HG03039 (cell line): ENCODE data around the gene DUSP9.
"Not testable (repeated sequence)": the region's sequence is repeated elsewhere in the genome, so short reads cannot be mapped to it uniquely, and the experiment has no call there.

Experiments
- ATAC-seq: cut with Tn5 transposase; IDR thresholded peaks from one replicate; pipeline ENCODE4 v1.9.1; 2021; ENCODE audit warnings: mild to moderate bottlenecking, moderate library complexity; ENCODE audit not compliant: unreplicated experiment

DUSP9 gene

DNA sequence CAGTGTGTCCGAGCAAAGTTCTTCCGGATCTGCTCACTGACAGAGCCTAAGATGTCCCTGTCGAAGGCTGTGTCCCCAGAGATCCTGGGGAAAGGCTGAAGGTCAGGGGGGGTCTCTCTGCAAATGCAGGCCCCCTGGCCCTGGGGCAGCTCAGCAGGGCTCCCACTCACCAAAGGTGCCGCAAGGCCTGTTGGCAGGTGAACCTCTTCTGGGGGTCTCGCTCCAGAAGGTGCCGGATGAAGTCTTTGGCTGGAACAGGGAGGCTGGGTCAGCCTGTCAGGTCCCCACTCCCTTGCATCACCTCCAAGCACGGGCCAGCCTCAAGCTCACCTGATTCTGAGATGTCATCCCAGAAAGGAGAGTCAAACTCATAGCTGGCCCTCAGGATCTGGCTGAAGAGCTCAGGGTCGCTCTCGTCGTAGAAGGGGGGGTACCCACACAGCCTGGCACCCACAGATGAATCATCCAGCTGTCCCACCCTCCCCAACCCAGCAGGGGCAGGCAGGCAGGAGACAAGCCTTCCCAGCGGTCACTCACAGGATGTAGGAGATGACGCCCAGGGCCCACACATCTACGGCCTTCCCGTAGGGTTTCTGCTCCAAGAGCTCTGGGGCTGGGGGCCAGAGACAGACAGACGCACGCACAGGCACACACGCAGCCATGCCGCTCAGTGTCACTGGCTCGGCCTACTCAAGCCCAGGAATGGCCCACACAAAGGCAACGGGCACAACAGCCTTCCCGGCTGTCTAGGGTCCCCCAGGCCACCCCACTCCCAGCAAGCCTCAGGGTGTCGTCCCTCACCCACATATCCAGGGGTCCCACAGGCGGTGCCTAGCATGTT, 24.0 kb downstream of the DUSP9 start:
- ATAC-seq: no peak

DNA sequence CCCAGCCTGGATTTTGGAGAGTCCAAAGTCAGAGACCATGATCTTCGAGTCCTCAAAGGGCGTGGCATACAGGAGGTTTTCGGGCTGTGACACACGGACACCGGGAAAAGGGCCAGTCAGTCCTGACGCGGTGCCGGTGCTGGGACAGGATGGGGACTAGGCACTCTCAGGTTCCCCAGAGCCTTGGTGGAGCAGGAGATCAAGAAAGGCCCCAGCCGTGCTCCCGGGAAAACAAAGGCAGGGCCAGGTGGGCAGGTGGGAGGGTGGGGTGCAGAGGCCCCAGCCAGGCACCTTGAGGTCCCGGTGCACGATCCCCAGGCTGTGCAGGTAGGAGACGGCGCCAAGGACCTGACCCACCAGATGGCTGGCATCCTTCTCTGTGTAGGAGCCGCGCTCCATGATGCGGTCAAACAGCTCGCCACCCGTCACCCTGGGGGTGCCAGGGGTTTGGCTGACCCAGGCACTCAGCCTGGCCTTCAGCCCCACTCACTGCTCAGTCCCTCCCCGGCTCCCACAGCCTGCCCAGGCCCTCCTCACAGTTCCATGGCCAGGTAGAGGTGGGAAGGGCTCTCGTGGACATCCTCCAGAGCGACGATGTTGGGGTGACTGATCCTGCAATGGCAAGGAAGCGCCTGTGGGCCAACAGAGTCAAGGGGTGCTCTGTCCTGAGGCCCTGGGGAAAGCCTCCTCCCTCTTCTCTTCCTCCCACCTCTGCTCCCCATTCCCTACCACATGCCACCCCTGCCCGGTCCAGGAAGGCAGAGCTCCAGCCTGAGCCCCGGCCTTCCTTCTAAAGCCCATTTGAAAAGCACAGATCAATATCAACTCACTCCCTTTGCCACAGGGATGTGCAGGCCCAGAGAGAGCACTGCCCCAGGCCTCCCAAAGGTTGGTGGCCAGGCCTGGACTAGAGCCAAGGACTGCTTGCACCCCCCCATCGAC, 24.9 kb downstream of the DUSP9 start:
- ATAC-seq: no peak

DNA sequence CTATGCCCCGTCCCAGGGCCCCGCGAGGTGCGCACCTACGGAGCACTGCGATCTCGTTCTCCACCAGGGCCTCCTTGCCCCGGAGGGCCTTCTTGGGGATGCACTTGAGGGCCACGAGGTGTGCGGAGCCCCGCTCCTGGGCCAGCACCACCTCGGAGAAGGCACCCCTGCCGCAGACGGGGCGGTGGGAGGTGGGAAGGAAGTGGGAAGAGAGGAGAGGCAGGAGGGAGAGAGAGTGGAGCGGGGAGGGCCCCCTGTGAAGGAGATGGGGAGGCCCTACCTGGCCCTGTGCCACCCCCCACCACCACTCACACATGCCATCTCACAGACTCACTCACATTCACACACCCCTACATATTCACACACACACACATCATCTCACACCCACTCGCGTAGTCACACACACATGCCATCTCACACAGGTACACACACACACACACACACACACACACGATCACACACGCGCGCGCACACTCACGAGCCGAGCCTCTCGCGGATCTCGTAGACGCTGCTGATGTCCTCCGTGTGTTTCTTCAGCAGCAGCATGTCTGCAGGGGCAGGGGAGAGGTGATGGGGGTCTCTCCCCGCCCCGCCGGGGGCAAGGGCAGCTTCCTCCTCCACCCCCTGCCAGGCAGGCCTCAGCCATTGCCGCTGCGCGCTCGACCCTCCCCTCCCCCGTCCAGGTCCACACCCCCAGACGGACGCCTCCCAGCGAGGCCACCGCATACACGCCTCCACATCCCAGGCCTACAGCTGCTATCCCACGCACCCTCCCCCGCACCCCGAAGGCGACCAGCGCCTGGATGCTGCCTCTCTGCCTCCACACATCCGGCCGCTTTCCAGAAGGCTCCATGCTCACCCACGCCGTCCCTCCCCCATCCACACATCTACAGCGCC, 25.8 kb downstream of the DUSP9 start:
- no peak for ATAC-seq

DNA sequence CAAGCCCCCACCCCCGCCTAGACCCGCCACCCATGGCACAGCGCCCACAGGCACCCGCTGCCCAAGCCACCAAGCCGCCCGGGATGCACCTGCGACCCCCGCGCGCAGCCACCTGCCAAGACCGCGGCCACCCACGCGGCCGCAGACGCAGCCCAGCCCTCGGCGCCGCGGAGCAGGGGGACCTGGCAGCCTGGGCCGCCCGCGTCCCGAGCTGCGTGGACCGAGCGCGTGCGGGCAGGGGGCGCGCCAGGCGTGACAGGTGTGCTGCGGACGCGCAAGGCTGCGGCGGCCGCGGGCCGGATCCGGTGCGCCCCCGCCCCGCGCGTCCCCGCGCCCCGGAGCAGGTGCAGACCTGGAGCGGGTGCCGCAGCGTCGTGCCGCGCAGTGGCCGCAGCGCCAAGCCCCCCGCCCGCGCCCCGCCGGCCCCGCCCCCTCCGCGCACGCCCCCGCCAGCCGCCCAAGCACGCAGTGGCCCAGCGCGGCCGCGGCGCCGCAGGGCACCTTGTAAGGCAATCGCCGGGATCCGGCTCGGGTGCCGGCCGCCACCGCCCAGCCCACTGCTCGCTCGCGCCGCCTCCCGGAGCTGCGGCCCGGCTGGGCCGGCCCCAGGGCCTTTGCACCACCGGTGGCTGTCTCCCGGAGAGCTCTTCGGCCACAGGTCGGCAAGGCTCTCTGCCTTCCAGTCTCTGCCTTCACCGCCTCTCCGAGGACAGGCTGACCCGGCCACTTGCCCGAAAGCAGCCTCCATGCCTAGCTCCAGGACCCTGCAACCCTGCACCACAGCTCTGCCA, 26.6 kb downstream of the DUSP9 start, which contains the start of gene PNCK:
TSS of gene PNCK (minus strand) at position 386 of the 791 bp plus-strand sequence. CDS start 737 bp downstream, outside the sequence.
- no peak for ATAC-seq

DNA sequence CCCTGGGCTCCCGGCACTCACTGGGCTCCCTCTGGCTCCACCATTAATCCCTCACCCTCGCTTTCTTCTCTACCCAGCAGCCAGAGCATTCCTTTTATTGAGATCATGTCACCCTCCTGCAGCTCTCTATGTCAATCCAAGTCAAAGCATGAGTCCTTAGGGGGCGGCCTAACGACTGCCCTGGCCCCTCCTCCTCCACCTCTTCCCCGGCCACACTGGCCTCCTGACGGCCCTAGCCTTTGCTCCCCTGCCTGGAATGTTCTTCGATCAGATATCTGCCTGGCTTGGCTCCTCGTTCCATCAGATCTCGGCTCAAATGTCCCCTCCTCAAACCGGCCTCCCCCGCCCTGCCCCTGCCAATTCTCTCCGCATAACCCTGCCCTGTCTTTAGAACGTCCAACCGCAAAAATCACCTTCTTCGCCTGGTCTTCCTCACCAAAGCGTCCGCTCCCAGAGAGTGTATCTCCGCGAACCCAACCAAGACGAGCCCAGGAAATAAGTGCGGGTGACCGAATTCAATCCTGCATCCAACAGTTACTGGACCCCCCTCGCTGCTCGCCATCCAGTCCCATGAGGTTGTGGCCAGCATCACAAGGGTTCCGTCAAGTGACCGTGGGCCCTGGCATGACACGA, 27.3 kb downstream of the DUSP9 start:
- ATAC-seq: no peak

DNA sequence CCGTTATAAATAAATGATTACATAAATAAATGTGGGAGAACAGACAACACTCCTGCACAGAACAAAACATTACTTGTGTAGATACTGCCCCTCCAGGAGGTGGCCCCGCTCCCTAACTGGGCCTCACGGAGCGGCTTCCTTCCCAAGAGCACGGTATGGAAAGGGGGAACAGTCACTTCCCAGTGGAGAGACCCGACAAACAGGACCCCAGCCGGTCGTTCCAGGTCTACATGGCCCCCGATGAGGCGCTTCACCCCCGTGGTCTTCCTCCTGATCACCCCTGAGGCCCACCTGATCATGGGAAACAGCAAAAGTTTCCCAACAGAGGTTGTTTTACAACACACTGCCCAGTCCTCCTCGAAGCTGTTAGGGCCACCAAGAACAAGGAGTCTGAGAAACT, 34.2 kb downstream of the DUSP9 start:
- no peak for ATAC-seq

DNA sequence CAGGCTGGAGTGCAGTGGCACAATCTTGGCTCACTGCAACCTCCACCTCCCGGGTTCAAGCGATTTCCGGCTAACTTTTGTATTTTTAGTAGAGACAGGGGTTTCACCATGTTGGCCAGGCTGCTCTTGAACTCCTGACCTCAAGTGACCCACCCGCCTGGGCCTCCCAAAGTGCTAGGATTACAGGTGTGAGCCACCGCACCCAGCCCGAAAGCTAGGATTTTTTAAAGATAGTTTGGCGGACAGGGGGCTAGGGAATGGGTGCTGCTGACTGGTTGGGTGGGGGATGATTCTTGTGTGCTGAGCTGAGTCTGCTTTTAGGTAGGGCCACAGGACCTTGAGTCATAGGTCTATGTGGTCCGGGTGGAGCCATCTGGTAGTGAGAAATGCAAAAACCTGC, 36.5 kb downstream of the DUSP9 start:
- ATAC-seq: not testable (repeated sequence)

DNA sequence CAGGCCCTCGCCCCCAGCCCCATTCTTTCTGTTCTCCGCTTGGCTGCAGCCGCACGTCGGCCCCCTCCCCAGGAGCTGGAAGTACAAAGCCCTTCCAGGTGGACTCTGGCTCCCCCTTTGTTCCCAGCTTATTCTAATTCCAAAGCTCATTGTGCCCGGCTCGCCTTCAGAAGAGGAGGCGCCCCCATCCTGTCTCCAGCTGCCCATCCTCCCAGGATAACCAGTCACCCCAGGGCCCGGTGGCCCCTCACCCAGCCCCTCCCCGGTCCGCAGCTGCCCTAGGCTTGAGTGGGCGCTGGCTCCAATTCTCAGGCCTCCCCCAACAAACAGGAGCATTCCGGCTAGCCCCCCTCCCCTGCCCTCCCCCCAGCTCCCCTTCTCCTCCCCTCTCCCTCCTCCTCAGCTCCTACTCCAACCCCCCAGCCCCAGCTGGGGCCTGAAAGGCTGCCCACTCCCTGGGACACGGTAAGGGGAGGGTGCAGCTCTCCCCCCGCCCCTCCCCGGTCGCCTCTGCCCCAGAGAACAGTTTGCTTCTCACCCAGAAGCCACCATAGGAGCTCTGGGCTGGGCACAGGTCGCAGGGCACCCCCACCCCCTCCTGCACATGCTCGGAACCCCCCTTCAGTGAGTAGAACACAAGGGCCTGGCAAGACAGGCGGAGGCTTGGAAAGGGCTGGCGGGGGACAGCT, 37.6 kb downstream of the DUSP9 start:
- ATAC-seq: no peak

DNA sequence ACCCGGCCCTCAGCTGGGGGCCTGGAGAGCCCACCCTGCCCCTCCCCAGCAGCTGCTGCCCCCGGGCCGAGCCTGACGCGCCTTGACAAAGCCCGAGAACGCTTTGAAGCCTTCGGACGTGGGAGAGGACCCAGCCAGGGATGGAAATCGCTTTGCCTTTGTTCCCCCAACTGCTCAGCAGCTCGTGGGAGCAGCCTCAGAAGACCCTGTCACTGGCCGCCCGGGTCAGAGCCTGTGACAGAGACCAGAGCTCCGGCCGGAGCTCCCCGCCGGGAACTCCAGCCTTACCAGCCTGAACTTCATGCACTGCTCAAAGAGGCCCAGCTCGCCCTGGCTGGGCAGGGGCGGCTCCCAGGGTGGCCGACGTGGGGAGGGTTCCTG, 38.1 kb downstream of the DUSP9 start:
- no peak for ATAC-seq

DNA sequence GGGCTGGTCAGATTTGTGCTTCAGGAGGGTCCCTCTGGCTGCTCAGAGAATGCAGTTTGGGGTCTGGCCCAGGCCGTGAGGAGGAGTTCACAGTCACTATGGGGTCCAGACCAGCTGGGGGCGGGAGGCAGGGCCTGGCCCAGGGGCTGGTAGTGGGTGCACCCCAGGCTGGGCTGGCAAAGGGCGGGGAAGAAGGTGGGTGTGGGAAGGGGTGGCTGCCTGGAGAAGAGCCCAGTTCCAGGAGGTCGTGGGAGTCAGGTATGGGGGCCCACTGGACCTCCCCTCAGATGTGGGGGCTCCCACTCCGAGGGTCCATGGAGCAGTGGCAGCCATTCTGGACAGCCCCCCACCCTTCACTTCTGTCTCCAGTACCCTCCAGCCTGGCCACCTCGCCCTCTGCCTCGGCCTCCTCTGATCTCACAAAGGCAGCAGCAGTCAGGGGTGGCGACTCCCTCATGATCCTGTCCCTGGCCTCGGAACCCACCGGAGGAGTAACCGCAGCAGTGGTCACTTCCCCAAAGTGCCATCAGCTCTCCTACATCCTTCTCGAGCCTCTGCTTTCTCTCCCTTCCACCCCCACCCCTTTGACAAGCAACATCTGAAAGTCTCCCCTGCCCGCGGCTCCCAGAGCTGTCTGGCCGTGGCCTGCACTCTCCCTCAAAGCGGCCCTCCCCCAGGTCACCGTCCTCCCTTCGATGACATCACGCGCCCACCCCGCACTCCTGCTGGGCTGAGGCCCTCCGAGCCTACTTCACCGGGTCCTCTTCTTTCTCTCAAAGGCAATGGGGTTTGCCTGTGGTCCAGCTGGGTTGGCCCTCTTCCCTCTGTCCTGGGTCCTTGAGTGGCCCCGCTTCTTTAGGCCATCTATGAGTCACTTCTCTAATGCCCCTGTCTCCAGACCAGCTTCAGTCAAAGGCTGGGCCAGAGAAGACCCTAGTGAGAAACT, 39.0 kb downstream of the DUSP9 start:
- ATAC-seq: no peak

DNA sequence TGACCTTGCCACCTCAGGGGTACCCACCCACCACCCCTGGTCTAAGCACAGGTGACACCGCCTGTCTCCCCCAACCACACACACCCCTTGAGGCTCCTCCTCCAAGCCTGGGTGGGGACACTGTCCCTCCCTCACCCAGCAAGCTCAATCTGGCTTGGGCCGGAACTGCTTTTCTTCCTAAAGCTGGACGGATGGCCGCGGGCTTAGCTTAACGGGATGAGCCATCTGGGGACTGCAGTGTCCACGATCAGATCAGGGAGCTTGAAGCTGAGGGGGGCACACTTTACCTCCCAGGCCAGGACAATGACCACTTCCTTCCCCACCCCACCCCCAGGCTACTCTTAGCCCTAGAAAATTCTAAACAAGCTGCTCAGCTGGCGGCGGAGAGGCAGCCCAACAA, 39.7 kb downstream of the DUSP9 start:
- no peak for ATAC-seq

DNA sequence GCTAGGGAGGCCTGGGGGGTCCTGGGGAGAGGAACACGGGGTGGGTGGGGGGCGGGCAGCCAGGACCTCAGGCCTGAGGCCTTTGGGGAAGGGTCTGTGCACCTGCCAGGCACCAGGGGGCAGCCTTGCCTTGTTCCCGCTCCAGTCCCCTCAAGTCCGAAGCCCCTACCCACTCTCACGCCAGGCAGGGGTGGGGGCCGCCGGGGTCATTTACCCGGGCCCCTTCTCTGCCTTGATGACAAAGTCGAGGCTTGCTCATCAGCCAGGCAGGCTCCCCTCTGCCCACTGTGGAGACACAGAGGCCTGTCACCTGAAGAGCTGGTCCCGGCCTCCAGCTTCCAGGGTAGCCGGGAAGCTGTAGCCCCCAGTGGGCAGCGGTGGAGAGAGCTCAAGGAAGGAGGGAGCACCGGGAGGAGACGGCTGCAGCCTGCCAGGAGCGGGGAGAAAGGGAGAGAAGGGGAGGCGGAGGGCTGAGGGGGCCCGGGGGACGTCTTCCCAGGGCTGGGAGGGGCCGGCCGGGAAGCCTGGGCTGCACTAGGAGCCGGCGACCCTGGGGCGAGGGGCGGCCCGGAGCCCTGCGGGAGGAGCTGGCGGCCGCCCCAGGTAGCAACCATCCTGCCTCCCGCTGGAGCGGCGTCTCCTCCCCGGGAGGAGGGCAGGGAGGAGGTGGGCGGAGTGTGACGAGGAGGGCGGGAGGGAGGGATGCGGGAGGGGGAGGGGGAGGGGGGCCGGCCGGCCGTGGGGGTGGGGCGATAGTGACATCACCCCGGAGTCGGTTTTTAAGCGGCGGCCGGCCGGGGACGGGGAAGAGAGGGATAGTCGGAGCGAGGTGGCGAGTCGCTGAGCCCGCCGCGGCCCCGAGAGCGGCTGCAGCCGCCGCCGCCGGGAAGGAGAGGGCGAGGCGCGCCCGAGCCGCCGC, 40.4 kb downstream of the DUSP9 start, which contains the start of gene SLC6A8:
TSS of gene SLC6A8 (plus strand) at position 806 of the 919 bp plus-strand sequence. CDS start 649 bp downstream, outside the sequence.
- ATAC-seq: no peak

DNA sequence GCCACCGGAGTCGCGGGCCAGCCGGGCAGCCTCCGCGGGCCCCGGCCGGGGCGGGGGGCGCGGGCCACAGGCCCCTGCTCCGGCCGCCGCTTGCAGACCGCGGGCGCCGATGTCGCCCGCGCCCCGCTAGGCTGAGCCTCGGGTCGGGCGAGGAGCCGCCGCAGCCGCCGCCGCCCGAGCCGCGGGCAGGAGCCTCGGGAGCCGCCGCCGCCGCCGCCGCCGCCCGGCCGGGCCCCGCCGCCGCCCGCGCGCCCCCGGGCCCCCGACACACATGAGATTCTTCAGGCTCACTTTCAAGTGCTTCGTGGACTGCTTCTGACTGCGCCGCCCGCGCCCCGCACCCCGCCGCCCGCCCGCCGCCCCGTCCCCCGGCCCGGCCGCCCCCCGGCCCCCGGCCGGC, 41.1 kb downstream of the DUSP9 start:
- no peak for ATAC-seq

DNA sequence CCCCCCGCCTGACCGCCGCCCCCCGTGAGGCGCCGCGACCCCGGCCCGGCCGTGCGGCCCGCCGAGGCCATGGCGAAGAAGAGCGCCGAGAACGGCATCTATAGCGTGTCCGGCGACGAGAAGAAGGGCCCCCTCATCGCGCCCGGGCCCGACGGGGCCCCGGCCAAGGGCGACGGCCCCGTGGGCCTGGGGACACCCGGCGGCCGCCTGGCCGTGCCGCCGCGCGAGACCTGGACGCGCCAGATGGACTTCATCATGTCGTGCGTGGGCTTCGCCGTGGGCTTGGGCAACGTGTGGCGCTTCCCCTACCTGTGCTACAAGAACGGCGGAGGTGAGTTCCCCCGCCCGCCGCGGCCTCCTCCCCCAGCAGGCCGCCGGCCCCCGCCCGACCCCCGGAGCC, 41.5 kb downstream of the DUSP9 start:
- no peak for ATAC-seq

DNA sequence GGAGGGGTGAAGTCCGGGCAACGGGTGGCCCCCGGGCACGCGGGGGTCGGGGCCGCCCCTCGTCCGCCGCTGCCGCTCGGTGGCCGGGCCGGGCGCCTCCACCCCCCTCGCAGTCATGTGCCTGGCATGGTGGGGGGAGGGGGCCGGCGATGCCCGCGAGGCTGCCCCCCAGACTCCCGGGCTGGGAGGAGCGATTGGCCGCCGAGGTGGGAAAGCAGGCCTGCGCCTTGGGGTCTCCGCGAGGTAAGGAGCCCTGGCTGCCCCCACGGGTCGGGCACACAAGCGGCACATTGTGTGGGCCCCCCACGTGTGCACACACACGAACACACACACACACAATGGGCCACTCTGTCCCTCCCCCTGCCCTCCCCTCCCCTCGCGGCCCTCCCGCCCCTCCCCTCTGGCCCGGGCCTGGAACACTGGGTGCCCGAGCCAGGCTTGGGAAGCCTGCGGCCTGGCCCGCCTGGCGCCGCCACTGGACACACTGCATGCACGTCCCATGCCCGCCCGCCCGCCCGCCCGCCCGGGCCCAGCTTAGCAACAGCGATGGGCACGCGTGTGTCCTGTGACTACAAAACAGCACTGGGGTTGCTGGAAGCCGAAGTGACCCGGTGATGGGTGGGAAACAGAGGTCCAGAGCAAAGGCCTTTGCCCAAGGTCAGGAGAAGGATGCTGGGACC, 42.0 kb downstream of the DUSP9 start:
- no peak for ATAC-seq
